Stimulated activated CD8-positive, alpha-beta memory T cell treated with anti-CD3 and anti-CD28 coated beads, Interleukin-15, amount 100 ng/mL, for 4 hours (primary cell): Measurements from ENCODE around the gene MRPL38.

ENCODE experiments used
- DNase-seq, 2 donors: peaks; one replicate each; pipeline ENCODE4 v3.0.0-alpha.2; 2020; ENCODE audit warnings: low read depth in 2 of 2

MRPL38 gene

GRCh38 chr17:75904749-75905521 lies at the start of gene MRPL38:
Gene MRPL38, minus strand, starts transcription at chr17:75904884. Its CDS starts 9 bp downstream, at chr17:75904875.
- peak; percentile 80 to 90 for DNase-seq

DNA sequence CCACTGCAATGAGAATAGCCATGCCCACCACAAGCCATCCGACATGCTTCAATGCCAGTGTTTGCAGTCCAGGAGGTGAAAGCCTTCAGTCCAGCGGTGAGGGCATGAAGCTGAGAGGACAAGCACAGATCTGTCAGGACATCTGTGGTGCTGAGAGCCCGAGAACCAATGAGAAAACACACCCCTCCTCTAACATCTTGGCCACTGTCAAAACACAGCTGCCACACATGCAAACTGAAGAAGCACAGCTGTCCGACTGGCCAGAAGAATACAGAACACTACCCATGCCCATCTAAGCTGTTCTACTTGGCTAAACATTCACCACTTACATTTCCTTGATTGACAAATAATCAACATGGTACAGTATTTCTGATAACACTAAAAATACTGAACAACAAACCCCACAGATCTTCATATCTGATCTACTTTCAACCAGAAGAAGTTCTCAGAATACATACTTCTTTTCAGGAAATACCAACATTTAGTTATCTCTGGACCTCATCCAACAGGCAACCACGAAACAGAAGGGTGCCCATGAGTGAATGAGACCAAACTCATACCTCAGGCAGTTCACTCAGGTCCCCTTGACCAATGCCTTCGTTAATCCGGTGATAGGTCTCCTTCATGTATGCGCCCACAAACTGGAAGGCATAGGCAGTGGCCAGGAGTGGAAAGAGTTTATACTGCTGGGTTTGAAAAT lies 46.3 kb upstream of the MRPL38 start:
- no peak for DNase-seq

- DNase-seq: no peak
Observed at GRCh38 chr17:75950421-75950820, 45.7 kb upstream of the MRPL38 start.

- DNase-seq: no peak
Observed at GRCh38 chr17:75945211-75945610, 40.5 kb upstream of the MRPL38 start.

- no peak for DNase-seq
Observed at GRCh38 chr17:75943491-75943890, 38.8 kb upstream of the MRPL38 start.

GRCh38 chr17:75942473-75942872 lies 37.8 kb upstream of the MRPL38 start:
- DNase-seq: no peak

- DNase-seq: no peak
Observed at GRCh38 chr17:75941442-75941819, 36.7 kb upstream of the MRPL38 start.

DNA sequence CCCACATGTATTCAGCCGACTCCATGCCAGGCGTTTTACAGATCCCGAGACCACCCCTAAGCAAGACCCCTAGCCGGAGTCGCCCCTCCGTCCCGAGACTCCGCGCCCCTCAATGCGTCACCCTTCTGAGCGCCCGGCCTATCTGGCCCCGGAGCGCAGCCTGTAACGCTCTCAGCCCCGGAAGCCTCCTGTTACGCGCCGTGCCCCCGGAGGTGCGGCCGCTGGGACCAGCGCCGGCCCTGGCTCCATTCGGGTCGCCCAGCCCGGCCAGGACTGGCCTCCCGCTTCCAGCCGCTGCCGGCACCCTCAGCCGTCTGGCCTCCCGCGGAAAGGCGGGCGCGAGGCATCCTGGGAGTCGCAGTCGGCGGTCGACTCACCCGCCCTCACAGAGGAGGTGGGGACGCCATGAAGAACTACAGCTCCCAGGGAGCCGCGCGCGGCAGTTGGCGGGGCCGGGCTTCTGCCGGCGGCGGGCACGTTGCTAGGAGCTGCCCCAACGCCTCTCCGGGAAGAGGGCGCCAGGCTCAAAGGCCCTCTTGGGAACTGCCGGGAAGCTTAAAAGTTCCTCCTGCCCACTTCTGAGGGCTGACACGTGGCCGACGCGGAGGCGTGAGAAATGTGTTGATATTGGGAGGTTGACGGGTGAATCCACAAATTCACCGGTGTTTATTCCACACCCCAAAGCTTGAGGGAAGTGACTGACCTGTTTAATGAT lies 36.2 kb upstream of the MRPL38 start, which contains the start of gene FBF1:
FBF1 (minus strand) TSS at position 316 of the 715 bp plus-strand sequence. CDS start 2,893 bp downstream, outside the sequence.
- DNase-seq: peak; percentile 74 to 79

- no peak for DNase-seq
Observed at GRCh38 chr17:75937652-75938051, 33.0 kb upstream of the MRPL38 start.

DNA sequence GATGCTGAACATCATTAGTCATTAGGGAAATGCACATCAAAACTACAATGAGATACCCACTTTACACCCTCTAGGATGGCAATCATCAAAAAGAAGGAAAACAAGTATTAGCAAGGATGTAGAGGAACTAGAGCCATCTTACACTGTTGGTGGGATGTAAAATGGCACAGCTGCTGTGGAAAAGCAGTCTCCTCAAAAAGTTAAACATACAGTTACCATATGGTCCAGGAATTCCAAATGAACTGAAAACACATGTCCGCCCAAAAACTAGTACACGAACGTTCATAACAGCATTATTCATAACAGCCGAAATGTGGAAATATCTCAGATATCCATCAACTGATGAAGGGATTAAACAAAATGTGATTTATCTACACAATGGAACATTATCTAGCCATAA lies 29.1 kb upstream of the MRPL38 start:
- DNase-seq: no peak

DNA sequence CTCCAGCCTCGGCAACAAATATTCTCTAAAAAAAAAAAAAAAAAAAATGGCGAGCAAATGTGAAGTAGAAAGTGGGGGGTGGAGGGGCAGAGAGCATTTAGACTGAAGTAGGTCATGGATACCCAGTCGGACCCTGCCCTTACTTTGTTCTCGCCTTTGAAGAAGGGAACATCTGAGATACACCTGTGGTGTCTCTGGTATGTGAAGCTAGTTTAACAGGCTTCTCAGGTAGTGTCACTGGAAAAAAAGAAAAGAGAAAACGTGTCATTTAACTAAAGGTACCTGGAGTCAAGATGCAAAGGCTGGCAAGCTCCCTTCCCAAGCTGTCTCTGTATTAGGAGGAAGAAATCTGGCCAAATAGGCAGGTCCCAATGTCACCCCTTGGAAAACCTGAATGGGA lies 28.2 kb upstream of the MRPL38 start:
- DNase-seq: no peak

GRCh38 chr17:75931062-75931461 lies 26.4 kb upstream of the MRPL38 start:
- DNase-seq: no peak

DNA sequence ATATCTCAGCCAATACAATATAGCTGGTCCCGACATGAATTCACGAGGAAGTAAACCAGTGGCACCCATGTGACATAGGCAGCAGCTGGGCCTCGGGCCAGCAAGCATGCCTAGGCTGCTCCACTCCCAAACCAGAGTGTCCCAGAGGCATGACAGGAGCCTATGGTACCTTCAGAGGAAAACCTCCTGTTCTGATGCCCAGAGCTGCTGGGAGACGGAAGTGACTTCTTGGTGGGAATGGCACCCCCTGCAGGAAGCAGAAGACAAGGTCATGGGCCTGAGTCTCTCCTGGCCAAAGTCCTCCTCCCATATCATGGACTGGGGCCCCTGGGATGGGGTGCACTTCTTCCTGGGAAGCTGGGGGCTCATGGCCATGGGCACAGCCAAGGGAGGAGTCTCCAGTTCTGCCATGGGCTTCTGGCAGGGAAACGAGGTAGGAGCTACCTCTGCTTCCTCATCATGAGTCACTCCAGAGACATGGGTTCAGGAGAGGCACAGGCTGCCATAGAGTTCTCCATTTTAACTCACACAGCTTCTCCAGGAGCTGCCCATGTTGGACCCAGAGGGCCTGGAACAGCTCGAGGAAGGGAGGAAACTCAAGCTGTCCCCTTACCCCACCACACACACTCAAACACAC lies 22.7 kb upstream of the MRPL38 start:
- no peak for DNase-seq

DNA sequence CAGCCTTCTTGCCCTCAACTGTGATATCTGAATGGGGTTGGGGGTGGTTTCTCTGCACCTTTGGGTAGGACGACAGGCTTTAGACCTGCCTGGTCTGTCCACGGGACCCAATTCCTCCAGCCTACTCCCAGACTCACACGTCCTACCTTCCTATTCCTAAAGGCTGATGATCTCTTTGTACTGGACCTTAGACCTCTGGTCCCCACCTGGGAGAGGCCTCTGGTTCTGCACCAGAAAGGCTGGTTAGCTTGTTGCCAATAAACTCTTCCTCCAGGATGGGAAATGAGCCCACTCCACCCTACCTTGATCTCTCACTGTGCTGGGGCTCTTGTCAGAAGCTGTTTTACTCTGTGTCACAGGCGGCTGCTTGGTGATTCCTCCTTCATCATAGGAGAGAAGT lies 21.8 kb upstream of the MRPL38 start:
- DNase-seq: no peak

- DNase-seq: no peak
Observed at GRCh38 chr17:75925912-75926311, 21.2 kb upstream of the MRPL38 start.

GRCh38 chr17:75925103-75925502 lies 20.4 kb upstream of the MRPL38 start:
- DNase-seq: no peak

DNA sequence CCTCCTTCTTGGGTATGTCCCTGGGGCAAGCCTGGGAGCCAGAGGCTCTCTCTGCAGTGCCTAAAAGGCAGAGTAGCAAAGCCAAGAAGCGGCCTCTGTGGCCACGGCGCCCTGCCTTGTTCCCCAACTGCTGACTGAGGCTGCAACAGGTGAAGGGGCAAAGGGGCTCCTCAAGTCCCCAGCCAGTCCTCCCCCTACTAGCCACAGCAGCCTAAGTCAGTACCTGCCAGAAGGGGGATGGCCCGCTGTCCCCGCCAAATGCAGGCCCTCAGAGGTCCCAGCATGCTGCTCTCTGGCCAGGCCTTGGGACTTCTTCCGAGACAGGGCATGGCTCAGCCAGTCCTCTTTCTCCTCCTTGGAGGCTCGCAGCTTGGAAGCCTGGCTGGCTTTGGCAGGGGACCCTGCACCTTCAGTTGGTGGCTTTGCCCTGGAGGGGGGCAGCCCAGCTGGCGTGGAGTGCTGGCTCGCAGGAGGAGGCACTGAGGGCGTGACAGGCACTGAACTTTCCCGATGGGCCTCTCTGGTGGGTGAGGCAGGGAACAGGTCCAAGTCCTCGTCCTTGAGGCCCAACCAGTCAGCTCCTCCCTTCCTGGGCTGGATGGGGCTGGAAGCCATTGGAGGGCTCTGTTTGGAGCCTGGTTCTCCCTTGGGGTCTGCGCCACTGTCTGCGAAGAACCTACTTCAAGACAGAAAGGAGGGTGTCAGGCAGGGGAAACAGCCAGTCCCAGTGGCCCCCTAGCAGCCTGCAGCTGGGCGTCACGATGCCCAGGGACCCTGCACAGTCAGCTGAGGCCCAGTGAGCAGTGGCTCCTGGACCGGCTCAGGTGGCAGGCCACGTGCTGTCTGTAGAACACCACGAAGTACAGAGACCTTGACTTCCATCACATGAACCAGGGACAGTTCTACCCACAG lies 18.5 kb upstream of the MRPL38 start:
- no peak for DNase-seq

GRCh38 chr17:75922173-75922961 lies 17.7 kb upstream of the MRPL38 start:
- no peak for DNase-seq

- DNase-seq: no peak
Observed at GRCh38 chr17:75921596-75921995, 16.9 kb upstream of the MRPL38 start.

DNA sequence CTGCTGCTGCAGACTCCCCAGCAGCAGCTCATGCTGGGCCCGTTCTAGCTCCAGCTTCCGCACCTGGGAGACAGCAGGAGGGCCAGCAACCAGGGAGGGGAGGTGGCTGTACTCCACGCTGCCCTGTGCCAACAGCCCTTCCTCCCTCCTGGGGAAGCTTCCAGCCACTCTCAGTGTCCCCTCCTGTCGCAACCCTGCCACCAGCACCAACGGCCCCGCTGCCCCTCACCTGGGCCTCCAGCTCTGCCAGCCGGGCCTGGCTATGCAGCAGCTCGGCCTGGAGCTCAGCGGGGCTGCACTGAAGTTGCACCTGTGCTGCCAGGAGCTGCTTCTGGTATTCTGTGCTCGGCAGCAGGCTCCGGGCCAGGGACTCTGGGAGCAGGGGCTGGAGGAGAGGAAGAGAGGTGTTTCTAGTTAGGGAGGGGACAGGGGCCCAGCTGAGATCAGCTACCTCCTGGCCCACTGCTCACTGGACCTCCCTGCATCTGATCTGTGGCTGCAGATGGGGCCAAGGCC lies 15.4 kb upstream of the MRPL38 start:
- DNase-seq: no peak
